Fibroblast of lung (primary cell): ENCODE data around the gene RCSD1. TPM values are rescaled to one million over a fixed set of nuclear protein-coding genes. Genes with fewer than 3 reads are reported as not detected.

Source experiments
- DNase-seq, 2 donors: peaks; one replicate each; pipeline versions ENCODE4 v3.0.0 to v3.0.0-alpha.2; 2010; ENCODE audit warnings: low read depth in 2 of 2
- H2AFZ ChIP-seq: 2 replicates; pipeline ENCODE4 v1.5.1; 2012; ENCODE audit warnings: low read length, control low read depth, inconsistent platforms
- H3K27ac ChIP-seq: 2 replicates; pipeline ENCODE4 v1.5.1; 2011; ENCODE audit warnings: low read length, control low read depth; ENCODE audit not compliant: insufficient read depth
- H3K27me3 ChIP-seq: 2 replicates; pipeline ENCODE4 v1.5.1; 2011; ENCODE audit warnings: mild to moderate bottlenecking, low read length; ENCODE audit not compliant: control insufficient read depth, insufficient read depth
- H3K36me3 ChIP-seq: 2 replicates; pipeline ENCODE4 v1.5.1; 2011; ENCODE audit warnings: low read length; ENCODE audit not compliant: control insufficient read depth, insufficient read depth
- H3K4me1 ChIP-seq: 2 replicates; pipeline ENCODE4 v1.5.1; 2011; ENCODE audit warnings: low read length; ENCODE audit not compliant: control insufficient read depth, insufficient read depth; ENCODE audit errors: extremely low read depth
- H3K4me2 ChIP-seq: 2 replicates; pipeline ENCODE4 v1.5.1; 2011; ENCODE audit warnings: low read length, control low read depth; ENCODE audit not compliant: insufficient read depth; ENCODE audit errors: extremely low read depth
- H3K4me3 ChIP-seq, 4 experiments: fragments of 200-600 bp in 1 of 4; sonication (generic) in 1 of 4; replicated peaks in 1 of 4; 2 replicates each; pipeline ENCODE4 v1.5.1; 2011 to 2016; ENCODE audit warnings: low read length in 4 of 4, low read depth in 3 of 4, mild to moderate bottlenecking in 3 of 4, control low read depth in 2 of 4, inconsistent platforms in 1 of 4, mixed read lengths in 1 of 4; ENCODE audit not compliant: insufficient read depth in 1 of 4; ENCODE audit errors: control extremely low read depth in 1 of 4
- H3K79me2 ChIP-seq: 2 replicates; pipeline ENCODE4 v1.5.1; 2012; ENCODE audit warnings: mild to moderate bottlenecking, low read length, inconsistent platforms; ENCODE audit not compliant: control insufficient read depth, insufficient read depth
- H3K9ac ChIP-seq: 2 replicates; pipeline ENCODE4 v1.5.1; 2011; ENCODE audit warnings: mild to moderate bottlenecking, low read length, control low read depth; ENCODE audit not compliant: insufficient read depth
- H3K9me3 ChIP-seq: 2 replicates; pipeline ENCODE4 v1.5.1; 2012; ENCODE audit warnings: low read depth, low read length; ENCODE audit not compliant: control insufficient read depth, insufficient read depth
- H4K20me1 ChIP-seq: 2 replicates; pipeline ENCODE4 v1.5.1; 2011; ENCODE audit warnings: low read length; ENCODE audit not compliant: control insufficient read depth, insufficient read depth; ENCODE audit errors: extremely low read depth
- EZH2 ChIP-seq: IDR thresholded peaks from 2 replicates; pipeline ENCODE4 v1.5.1; 2012; ENCODE audit warnings: low read length, control low read depth, mild to moderate bottlenecking; ENCODE audit errors: missing control alignments
- polyA plus RNA-seq, 2 donors: library from polyadenylated mRNA; depleted of rRNA in 1 of 2; stranded (reverse) in 1 of 2; unstranded in 1 of 2; fragments of >200 nt; gene quantifications; 2 replicates each; pipeline ENCODE4 v1.2.1, GENCODE V29; 2011 to 2012; ENCODE audit warnings: missing spikeins in 1 of 2
- total RNA-seq: library from RNA; depleted of rRNA; stranded (reverse); fragments of >200 nt; gene quantifications from 2 replicates; pipeline ENCODE4 v1.2.1, GENCODE V29; 2014
- TF ChIP-seq, protein P1 (sequence below), 2 donors: IDR thresholded peaks in 1 of 2; conservative IDR thresholded peaks in 1 of 2; 1 replicate in 1 of 2; 2 replicates in 1 of 2; pipeline ENCODE4 v1.5.1; 2011 to 2012; ENCODE audit warnings: low read length in 2 of 2, control low read depth in 1 of 2, inconsistent platforms in 1 of 2, low read depth in 1 of 2, mild to moderate bottlenecking in 1 of 2

The RCSD1 gene
- total and polyA plus RNA-seq, 2 donors (not counting 1 experiment from before 2014, with no cell fraction given), result under 0.01 to 4.1 TPM

DNA sequence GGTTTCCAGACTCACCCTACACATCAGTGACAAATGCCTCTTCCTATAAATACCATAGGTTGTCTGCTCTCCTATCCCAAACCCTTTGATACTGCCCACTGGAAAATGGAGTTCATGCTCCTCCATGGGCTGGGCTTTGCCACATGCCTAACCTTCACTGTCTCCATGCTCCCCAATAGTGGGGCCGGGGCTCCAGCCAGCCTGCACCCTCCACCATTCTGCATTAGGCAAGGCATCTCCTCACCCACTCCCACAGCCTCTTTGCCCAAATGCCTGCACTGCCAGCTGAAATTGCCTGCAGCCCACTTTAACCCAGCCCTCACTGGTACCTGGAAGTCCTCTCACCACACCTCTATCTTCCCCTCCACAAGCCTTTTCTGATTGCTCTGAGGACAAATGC lies 73.5 kb downstream of the RCSD1 start:
- TF ChIP-seq, protein P1, sequence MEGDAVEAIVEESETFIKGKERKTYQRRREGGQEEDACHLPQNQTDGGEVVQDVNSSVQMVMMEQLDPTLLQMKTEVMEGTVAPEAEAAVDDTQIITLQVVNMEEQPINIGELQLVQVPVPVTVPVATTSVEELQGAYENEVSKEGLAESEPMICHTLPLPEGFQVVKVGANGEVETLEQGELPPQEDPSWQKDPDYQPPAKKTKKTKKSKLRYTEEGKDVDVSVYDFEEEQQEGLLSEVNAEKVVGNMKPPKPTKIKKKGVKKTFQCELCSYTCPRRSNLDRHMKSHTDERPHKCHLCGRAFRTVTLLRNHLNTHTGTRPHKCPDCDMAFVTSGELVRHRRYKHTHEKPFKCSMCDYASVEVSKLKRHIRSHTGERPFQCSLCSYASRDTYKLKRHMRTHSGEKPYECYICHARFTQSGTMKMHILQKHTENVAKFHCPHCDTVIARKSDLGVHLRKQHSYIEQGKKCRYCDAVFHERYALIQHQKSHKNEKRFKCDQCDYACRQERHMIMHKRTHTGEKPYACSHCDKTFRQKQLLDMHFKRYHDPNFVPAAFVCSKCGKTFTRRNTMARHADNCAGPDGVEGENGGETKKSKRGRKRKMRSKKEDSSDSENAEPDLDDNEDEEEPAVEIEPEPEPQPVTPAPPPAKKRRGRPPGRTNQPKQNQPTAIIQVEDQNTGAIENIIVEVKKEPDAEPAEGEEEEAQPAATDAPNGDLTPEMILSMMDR (conservative IDR thresholded peaks at IDR 0.05 in 1 of 2, IDR thresholded peaks at IDR 0.05 in 1 of 2; ENCODE audit: low read depth in 1 of 2, low read length in 2 of 2), result no peak
- no peak for TF ChIP-seq EZH2
- Histone ChIP-seq H3K27ac (no peak overlapping the region), H2AFZ (no peak overlapping the region), H3K9me3 (no peaks in the 10 kb centered on the region), H3K4me1 (no peaks in the 10 kb centered on the region), H4K20me1 (no peaks in the 10 kb centered on the region), H3K4me2 (no peak overlapping the region), H3K4me3 (no peak overlapping the region), H3K36me3 (no peaks in the 10 kb centered on the region), H3K27me3 (peaks cover 9% of the 10 kb centered on the region), H3K79me2 (no peaks in the 10 kb centered on the region), H3K9ac (no peak overlapping the region)
- no peak for DNase-seq

DNA sequence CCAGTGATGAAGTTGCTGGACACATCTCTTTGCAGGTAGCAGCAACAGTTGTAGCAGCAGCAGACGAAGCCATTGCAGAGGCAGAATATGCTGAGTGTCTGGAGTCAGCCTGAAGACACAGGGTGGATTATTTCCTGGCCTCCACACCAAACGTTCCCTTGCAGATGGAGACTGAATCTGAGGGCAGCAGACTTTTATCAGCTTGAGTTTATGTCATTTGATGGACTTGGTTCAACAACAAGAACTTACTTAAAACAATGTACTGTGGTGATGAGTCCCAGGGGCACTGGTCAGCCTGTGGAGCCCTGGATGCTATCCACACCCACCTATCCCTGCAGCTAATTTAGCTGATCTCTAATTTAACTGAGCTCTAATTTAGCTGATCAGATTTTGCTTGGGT lies 74.7 kb downstream of the RCSD1 start:
- no peaks in the 10 kb centered on the region for H3K9me3 ChIP-seq

DNA sequence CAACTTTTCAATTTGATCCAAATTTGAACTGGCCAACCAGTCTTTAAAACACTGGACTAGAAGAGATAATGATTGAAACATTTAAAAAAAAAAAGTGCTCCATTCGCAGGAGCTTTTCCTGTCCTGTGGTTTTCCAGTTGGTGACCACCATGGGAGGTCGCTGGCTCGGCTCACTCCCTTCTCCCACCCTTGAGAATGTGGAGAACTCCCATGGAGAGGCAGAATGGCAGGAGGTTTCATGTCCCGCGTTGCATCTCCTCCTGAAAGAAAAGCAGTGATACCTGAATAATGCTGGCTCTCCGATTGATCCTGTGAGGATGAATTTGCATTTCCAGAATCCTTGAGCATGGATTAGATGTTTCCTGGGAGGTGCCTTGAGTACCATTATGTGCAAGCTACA lies 75.2 kb downstream of the RCSD1 start:
- H3K27me3 ChIP-seq, result peaks cover 9% of the 10 kb centered on the region
- no peak overlapping the region for H3K4me2 ChIP-seq
- H3K9ac ChIP-seq, result no peak overlapping the region
- no peaks in the 10 kb centered on the region for H3K9me3 ChIP-seq
- H3K79me2 ChIP-seq, result no peaks in the 10 kb centered on the region
- no peak overlapping the region for H3K27ac ChIP-seq
- H3K4me3 ChIP-seq, result no peak overlapping the region
- no peak for DNase-seq
- H3K4me1 ChIP-seq, result no peaks in the 10 kb centered on the region
- H2AFZ ChIP-seq, result no peak overlapping the region
- H4K20me1 ChIP-seq, result no peaks in the 10 kb centered on the region
- no peak for TF ChIP-seq EZH2
- TF ChIP-seq, protein P1 (conservative IDR thresholded peaks at IDR 0.05 in 1 of 2, IDR thresholded peaks at IDR 0.05 in 1 of 2; ENCODE audit: low read depth in 1 of 2, low read length in 2 of 2), result no peak
- no peaks in the 10 kb centered on the region for H3K36me3 ChIP-seq

More for the DNA sequence above, 74.7 kb downstream of the RCSD1 start:
- no peak for DNase-seq
- peaks cover 9% of the 10 kb centered on the region for H3K27me3 ChIP-seq
- no peak overlapping the region for H3K4me3 ChIP-seq
- H4K20me1 ChIP-seq, result no peaks in the 10 kb centered on the region
- no peak overlapping the region for H3K9ac ChIP-seq
- TF ChIP-seq, protein P1 (conservative IDR thresholded peaks at IDR 0.05 in 1 of 2, IDR thresholded peaks at IDR 0.05 in 1 of 2; ENCODE audit: low read depth in 1 of 2, low read length in 2 of 2), result no peak
- TF ChIP-seq EZH2, result no peak
- no peak overlapping the region for H3K4me2 ChIP-seq
- no peaks in the 10 kb centered on the region for H3K4me1 ChIP-seq
- H3K79me2 ChIP-seq, result no peaks in the 10 kb centered on the region
- H3K27ac ChIP-seq, result no peak overlapping the region
- H3K36me3 ChIP-seq, result no peaks in the 10 kb centered on the region
- H2AFZ ChIP-seq, result no peak overlapping the region
